PC-9 (cell line): Measurements from ENCODE around the gene TGFBR1.
A peak's percentile ranks its signal among the peaks of the same experiment; 100 is the strongest.

Experiments used
- EZH2 ChIP-seq: fragments of 200-600 bp; sonication (generic); IDR thresholded peaks from 2 replicates; pipeline ENCODE4 v1.8.0; 2017; ENCODE audit warnings: antibody characterized with exemption, low read depth
- TF ChIP-seq, protein P1 (sequence below): fragments of 200-600 bp; sonication (generic); conservative IDR thresholded peaks from 2 replicates; pipeline ENCODE4 v1.6.1; 2017; ENCODE audit warnings: mixed run types, antibody characterized with exemption, mild to moderate bottlenecking, moderate library complexity

- TF ChIP-seq, protein P1, sequence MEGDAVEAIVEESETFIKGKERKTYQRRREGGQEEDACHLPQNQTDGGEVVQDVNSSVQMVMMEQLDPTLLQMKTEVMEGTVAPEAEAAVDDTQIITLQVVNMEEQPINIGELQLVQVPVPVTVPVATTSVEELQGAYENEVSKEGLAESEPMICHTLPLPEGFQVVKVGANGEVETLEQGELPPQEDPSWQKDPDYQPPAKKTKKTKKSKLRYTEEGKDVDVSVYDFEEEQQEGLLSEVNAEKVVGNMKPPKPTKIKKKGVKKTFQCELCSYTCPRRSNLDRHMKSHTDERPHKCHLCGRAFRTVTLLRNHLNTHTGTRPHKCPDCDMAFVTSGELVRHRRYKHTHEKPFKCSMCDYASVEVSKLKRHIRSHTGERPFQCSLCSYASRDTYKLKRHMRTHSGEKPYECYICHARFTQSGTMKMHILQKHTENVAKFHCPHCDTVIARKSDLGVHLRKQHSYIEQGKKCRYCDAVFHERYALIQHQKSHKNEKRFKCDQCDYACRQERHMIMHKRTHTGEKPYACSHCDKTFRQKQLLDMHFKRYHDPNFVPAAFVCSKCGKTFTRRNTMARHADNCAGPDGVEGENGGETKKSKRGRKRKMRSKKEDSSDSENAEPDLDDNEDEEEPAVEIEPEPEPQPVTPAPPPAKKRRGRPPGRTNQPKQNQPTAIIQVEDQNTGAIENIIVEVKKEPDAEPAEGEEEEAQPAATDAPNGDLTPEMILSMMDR: peak; percentile 74
- TF ChIP-seq EZH2: no peak
Observed at GRCh38 chr9:99140685-99141314, 35.9 kb downstream of the TGFBR1 start.
